ENCODE data around the gene SPEM3.
"Not testable (repeated sequence)": the region's sequence is repeated elsewhere in the genome, so short reads cannot be mapped to it uniquely, and the experiment has no call there.

Gene SPEM3

GRCh38 chr17:7443499-7444485 lies 15.1 kb downstream of the SPEM3 start:
- peak; percentile 69 for DNase-seq

GRCh38 chr17:7444682-7445618 lies 16.3 kb downstream of the SPEM3 start, which contains the start of gene CHRNB1:
TSS of gene CHRNB1 (plus strand) at chr17:7445061. CDS start at chr17:7445128, 67 bp downstream.
- DNase-seq = no peak

GRCh38 chr17:7445619-7445968 lies 16.9 kb downstream of the SPEM3 start:
- no peak for DNase-seq

- DNase-seq = no peak
Measured at GRCh38 chr17:7448461-7448860, 19.8 kb downstream of the SPEM3 start.

GRCh38 chr17:7459961-7460545 lies 31.4 kb downstream of the SPEM3 start:
- DNase-seq = no peak

GRCh38 chr17:7460850-7461660 lies 32.4 kb downstream of the SPEM3 start:
- DNase-seq = no peak

GRCh38 chr17:7462474-7463371 lies 34.1 kb downstream of the SPEM3 start:
- DNase-seq = no peak

- DNase-seq = no peak
Measured at GRCh38 chr17:7463372-7463846, 34.8 kb downstream of the SPEM3 start.

- no peak for DNase-seq
Measured at GRCh38 chr17:7464081-7464480, 35.4 kb downstream of the SPEM3 start.

GRCh38 chr17:7465597-7466275 lies 37.1 kb downstream of the SPEM3 start:
- no peak for DNase-seq

GRCh38 chr17:7466318-7466638 lies 37.6 kb downstream of the SPEM3 start:
- DNase-seq = no peak

- DNase-seq = peak; percentile 31
Measured at GRCh38 chr17:7466639-7467341, 38.1 kb downstream of the SPEM3 start.

GRCh38 chr17:7467498-7467897 lies 38.8 kb downstream of the SPEM3 start:
- no peak for DNase-seq

GRCh38 chr17:7468290-7468689 lies 39.6 kb downstream of the SPEM3 start:
- no peak for DNase-seq

- DNase-seq = no peak
Measured at GRCh38 chr17:7468804-7469389, 40.2 kb downstream of the SPEM3 start.

GRCh38 chr17:7469843-7470242 lies 41.2 kb downstream of the SPEM3 start:
- DNase-seq = not testable (repeated sequence)

GRCh38 chr17:7470457-7470973 lies 41.9 kb downstream of the SPEM3 start:
- not testable (repeated sequence) for DNase-seq

- no peak for DNase-seq
Measured at GRCh38 chr17:7471729-7472128, 43.1 kb downstream of the SPEM3 start.

- not testable (repeated sequence) for DNase-seq
Measured at GRCh38 chr17:7474767-7475166, 46.1 kb downstream of the SPEM3 start.
